ENCODE measurements around the gene USP7. TPM values are rescaled to one million over a fixed set of nuclear protein-coding genes. Genes with fewer than 3 reads are reported as not detected.
A peak's percentile ranks its signal among the peaks of the same experiment; 100 is the strongest.

The USP7 gene
- total and polyA plus RNA-seq, 8 donors: 13.0 to 56.5 (median 39.8) TPM

DNA sequence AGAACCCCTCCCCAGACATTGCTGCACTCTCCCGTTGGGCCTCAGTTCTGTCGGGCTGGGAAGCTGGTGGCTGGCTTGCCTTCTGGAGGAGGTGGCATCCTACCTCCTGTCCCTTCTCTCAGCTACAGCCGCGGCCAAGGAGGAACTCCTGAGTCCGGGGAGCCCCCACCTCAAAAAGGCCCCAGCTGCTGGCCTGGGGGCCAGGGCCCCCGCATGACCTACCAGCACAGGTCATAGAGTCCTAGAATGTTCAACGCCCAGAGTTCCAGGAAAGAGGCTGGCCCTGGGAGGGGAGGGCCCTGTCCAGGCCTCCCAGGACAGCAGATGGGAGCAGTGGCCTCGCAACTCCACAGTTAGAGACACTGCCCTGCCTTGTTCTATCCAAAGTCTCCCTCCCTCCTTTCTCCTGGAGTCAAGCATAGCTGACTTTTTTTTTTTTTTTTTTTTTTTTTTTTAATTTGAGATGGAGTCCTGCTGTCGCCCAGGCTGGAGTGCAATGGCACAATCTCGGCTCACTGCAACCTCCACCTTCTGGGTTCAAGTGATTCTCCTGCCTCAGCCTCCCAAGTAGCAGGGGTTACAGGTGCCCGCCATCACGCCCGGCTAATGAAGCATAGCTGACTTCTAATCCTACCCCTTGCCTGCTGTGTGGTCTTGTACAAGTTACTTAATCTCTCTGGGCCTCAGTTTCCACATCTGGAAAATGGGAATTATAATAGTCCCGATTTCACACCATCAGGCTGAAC, 102.0 kb downstream of the USP7 start:
- H3K9me3 ChIP-seq: no peaks in the 10 kb centered on the region
- H3K27ac ChIP-seq: peak overlapping the region; percentile 10 to 69 (median 36)
- FAIRE-seq (no peak), ATAC-seq (no peak), DNase-seq (peak in 2 of 6 donors; percentile 38 to 80)
- H3K27me3 ChIP-seq: no peaks in the 10 kb centered on the region
- peaks cover 11 to 58% (median 25%) of the 10 kb centered on the region in 3 donors for H3K4me1 ChIP-seq
- H3K4me3 ChIP-seq: no peak overlapping the region
- intact Hi-C loops (cut with DNase I): no loop called here
- TF ChIP-seq, protein P1, sequence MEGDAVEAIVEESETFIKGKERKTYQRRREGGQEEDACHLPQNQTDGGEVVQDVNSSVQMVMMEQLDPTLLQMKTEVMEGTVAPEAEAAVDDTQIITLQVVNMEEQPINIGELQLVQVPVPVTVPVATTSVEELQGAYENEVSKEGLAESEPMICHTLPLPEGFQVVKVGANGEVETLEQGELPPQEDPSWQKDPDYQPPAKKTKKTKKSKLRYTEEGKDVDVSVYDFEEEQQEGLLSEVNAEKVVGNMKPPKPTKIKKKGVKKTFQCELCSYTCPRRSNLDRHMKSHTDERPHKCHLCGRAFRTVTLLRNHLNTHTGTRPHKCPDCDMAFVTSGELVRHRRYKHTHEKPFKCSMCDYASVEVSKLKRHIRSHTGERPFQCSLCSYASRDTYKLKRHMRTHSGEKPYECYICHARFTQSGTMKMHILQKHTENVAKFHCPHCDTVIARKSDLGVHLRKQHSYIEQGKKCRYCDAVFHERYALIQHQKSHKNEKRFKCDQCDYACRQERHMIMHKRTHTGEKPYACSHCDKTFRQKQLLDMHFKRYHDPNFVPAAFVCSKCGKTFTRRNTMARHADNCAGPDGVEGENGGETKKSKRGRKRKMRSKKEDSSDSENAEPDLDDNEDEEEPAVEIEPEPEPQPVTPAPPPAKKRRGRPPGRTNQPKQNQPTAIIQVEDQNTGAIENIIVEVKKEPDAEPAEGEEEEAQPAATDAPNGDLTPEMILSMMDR (IDR thresholded peaks at IDR 0.05): no peak
- 71 to 73% methylated on average over 14 of the region's 14 CpGs for WGBS, 2 donors
- H3K36me3 ChIP-seq: peaks cover 0 to 9% (median 0%) of the 10 kb centered on the region in 3 donors

- H3K4me3 ChIP-seq: no peak overlapping the region
- H3K27me3 ChIP-seq: no peaks in the 10 kb centered on the region
- H3K36me3 ChIP-seq: peaks cover 0 to 16% (median 0%) of the 10 kb centered on the region in 3 donors
- WGBS, 2 donors: 58 to 61% methylated on average over 25 of the region's 25 CpGs
- no peaks in the 10 kb centered on the region for H3K9me3 ChIP-seq
- no peak for FAIRE-seq
- intact Hi-C loops (cut with DNase I): no loop called here
- DNase-seq: peak in 3 of 6 donors; percentile 1 to 56 (median 48)
- H3K4me1 ChIP-seq: peaks cover 11 to 46% (median 18%) of the 10 kb centered on the region in 3 donors
- peak overlapping the region in 2 of 4 donors; percentile 33 to 50 for H3K27ac ChIP-seq
- ATAC-seq: peak in 2 of 4 donors; percentile 2
- TF ChIP-seq, protein P1 (IDR thresholded peaks at IDR 0.05): no peak
Observed at GRCh38 chr16:8859913-8860881, 103.5 kb downstream of the USP7 start.

- intact Hi-C loops (cut with DNase I): no loop called here
- Histone ChIP-seq H3K36me3 (peaks cover 0 to 18% (median 0%) of the 10 kb centered on the region in 3 donors), H3K4me1 (peaks cover 4 to 37% (median 12%) of the 10 kb centered on the region in 3 donors), H3K4me3 (no peak overlapping the region), H3K9me3 (no peaks in the 10 kb centered on the region), H3K27ac (peak overlapping the region in 2 of 4 donors; percentile 22 to 50), H3K27me3 (no peaks in the 10 kb centered on the region)
- 86 to 89% methylated on average over 31 of the region's 31 CpGs for WGBS, 2 donors
- DNase-seq (peak in 2 of 6 donors; percentile 24 to 70), ATAC-seq (no peak), FAIRE-seq (no peak)
- TF ChIP-seq, protein P1 (IDR thresholded peaks at IDR 0.05): no peak
Observed at GRCh38 chr16:8858994-8859912, 104.5 kb downstream of the USP7 start.

- Histone ChIP-seq H3K27me3 (no peaks in the 10 kb centered on the region), H3K36me3 (peaks cover 0 to 18% (median 0%) of the 10 kb centered on the region in 3 donors), H3K4me1 (peaks cover 0 to 8% (median 0%) of the 10 kb centered on the region in 3 donors), H3K9me3 (no peaks in the 10 kb centered on the region), H3K27ac (no peak overlapping the region), H3K4me3 (no peak overlapping the region)
- DNase-seq: peak in 2 of 6 donors; percentile 12 to 21
- intact Hi-C loops (cut with DNase I): no loop called here
- WGBS, 2 donors: 72 to 73% methylated on average over 5 of the region's 5 CpGs
- no peak for ATAC-seq
- FAIRE-seq: no peak
- TF ChIP-seq, protein P1 (IDR thresholded peaks at IDR 0.05): no peak
Observed at GRCh38 chr16:8855972-8856371, 107.7 kb downstream of the USP7 start.
